ENCODE results near the gene NTF4.
"Not testable (repeated sequence)": the region's sequence is repeated elsewhere in the genome, so short reads cannot be mapped to it uniquely, and the experiment has no call there.

Gene NTF4

DNA sequence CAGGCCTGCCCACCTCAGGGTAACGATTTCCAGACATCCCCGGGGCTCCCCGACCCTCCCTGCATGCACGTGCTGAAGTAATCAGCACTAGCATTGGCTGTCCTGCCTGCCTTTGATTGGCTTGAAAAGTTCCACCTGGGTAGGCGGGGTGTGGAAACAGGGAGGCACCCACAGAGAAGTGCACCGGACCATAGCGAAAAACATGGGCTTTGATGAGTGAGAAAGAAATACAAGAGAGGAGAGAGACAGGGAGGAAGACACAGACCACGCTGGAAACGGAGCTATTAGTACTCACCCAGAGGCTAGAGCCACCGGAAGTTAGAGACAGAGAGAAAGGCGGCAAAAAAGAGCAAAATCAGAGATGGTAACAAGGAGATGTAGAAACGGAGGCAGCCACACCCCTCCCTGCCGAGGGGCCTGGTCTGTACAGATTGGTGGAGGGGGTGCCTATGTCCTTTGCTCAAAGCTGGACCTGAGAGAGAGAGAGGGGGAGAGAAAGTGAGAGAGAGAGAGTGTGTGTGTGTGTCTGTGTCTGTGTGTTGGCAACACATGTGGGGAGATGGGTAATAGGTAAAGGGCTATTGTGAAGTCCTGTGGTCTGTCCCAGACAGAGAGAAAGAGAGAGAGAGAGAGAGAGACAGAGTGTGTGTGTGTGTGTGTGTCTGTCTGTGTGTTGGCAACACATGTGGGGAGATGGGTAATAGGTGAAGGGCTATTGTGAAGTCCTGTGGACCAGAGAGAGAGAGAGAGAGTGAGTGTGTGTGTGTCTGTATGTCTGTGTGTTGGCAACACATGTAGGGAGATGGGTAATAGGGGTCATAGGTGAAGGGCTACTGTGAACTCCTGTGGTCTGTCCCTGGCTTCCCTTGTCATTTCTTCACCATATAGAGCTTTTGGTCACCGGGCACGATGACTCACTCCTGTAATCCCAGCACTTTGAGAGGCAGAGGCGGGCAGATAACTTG lies 43.4 kb downstream of the NTF4 start:
- DNase-seq (ENCODE audit: low spot score): no peak

DNA sequence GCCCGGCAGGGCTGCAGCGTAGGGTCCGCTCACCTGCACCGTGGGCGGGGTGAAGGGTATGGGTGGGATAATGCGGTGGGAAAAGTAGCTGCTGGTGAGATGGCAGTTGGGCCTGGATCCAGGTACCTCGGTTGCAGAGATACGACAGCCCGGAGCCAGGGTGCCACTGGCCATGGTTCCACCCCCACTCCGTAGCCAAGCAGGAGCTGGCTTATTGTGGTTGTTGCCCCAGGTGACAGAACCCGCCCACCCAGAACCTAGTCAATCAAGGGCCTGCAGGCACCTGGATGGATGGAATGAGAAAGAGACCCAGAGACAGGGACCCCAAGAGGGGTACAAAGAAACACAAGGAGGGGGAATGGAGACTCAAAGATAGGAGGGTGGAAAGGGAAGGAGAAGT lies 44.3 kb downstream of the NTF4 start:
- DNase-seq (ENCODE audit: low spot score): no peak

DNA sequence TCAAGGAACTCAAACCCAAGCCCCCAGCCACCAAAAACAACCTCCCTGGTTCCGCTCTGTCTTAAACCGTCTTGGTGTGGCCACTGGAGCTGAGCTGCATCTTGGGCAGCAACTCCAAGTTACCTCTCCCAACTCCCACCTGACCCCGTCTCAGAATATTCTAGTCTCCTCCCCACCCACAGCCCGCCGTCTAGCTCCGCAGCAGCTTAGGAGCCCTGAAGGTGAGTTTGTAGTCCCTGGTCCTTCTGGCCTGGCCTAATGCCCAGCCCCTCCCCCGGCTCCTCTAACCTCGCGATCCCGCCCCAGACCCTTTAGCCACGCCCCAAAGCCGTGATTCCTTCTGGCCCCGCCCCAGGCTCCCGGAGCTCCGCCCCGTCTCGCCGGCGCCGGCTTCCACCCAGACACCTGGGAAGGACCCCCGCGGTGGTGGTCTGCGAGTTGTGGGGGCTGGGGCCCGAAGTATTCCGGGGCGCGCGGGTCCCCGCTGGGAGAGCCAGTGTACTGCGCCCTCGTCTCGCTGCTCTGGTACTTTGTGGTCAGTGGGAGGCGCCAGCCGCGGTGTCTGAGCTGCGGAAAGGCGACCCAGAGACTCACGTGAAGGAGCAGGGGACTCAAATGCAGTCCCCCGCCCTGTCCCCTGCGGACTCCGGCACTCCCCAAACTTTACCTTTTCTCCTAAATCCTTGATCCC lies 45.2 kb downstream of the NTF4 start:
- DNase-seq (ENCODE audit: low spot score): no peak

DNA sequence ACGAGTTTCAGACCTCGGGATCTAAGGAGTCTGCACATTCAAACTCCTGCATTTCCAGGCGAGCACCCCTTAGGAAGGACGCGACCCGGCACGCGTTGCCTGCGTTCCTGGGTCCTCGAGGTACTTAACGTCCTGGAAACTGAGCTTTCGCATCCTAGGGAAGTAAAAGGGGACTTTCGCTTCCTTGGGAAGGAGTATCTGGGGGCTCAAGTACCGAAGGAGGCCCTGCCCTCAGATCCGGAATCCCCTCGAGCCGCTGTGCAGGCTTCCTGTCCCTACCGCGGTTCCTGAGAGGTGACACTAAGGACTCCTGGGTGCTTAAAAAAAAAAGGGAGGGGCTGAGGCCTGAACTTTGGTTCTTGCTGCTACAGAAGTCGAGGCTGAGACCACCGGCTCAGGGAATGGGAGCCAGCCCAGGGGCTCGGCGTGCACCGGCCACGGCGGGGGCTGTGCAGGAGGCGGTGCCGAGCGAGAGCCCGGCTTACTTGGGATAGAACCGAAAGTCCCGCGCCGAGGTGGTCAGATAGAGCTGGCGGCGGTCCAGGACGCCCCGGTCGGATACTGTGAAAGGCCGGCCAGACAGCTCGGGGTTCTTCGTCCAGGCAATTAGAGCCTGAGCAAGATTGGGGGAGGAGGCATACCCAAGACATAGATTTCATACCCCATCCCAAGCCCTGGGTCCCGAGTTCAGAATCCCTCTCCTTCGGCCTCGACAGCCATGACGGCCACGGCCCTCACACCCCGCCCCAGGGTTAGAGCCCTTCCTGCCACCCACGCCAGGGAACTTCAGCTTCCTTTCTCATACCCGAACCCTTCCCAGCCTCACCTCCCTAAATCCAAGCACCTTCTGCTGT lies 46.0 kb downstream of the NTF4 start:
- DNase-seq (ENCODE audit: low spot score): not testable (repeated sequence)

DNA sequence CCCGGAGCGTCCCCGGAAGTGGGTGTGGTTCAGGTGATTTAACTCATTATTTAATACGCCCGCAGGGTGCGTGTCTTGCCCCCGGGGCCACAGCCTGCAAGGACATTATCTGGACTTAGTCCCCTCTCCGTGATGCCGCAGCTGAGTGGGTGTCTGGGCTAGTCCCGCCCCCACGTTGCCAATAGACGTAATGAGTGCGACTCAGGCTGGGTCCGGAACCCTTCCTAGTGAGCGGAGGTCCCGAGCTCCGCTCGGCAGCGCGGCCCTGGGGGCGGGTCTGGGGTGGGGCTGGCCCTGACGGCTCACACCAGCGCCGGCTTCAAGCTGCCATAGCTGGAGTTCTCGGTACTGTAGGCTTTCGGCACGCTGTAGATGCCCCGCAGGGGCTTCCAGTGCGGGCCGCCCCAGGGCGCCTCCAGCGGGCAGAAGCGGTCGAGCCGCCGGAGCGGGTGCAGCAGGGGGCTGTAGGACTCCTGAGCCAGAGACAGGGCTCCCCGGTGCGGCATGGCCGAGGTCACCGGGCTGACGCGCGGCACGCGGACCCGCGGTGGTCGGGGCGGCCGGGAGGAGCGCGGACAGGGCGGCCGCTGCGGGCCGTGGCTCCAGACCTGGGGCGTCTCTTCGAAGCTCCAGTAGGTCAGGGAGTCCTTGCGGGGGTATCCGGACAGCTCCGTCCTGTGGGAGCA lies 46.8 kb downstream of the NTF4 start:
- peak; percentile 13 for DNase-seq (ENCODE audit: low spot score)

DNA sequence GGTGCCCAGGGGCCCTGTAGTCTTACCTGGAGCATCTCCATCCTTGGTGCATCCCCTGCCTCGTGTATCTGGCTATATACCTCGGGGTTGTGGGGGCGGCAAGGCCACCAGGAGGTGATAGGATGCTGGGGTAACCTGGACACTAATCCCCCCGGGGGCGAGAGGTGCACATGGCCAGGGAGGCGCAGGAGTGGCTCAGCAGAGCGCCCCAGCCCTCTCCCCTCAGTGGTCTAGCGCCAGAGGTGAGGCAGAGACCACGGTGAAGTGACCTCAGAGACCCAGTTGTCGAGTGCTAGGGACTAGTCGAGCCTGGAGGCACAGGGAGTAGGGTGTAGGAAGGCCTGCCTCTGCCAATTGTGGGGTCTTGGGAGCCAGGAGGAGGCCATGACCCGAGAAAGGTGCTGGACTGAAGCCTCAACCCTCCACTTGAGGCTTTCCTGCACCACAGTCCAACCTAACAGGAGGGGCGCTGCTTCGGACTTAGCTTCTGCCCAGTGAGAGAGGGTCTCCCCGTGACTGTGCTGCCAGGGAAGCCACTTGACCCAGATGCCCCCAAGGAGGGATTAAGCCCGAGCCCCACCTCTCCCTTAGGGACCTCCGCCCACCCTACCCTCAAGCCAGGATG lies 47.5 kb downstream of the NTF4 start, which contains the start of gene LHB:
Gene LHB (minus strand): TSS at position 51 of the 625 bp plus-strand sequence. CDS start 10 bp downstream, at position 41.
- DNase-seq (ENCODE audit: low spot score): no peak

DNA sequence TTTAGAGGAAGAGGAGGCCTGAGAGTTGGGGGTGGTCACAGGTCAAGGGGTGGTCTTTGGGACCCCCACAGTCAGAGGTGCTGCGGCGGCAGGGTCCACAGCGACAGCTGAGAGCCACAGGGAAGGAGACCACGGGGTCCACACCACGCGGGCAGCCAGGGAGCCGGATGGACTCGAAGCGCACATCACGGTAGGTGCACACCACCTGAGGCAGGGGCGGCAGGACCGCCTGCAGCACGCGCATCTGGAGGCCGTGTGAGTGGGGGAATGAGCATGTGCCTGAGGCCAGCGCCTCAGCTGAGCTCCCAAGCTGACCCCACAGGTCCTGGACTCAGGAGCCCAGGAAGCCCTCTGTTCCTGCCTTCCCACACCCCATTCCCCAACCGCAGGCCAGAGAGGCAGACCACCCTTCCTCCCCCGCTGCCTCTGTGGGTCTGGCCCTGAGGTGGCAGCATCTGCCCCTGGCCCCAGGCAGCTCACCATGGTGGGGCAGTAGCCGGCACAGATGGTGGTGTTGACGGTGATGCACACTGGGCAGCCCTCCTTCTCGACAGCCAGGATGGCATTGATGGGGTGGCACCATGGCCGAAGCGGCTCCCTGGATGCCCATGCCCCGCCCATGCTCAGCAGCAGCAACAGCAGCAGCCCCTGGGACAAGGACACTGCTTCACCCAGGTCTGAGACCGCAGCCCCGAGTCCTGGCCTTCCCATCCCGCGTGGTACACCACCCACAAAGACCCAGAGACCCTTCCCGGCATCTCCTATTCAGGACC lies 48.4 kb downstream of the NTF4 start:
- DNase-seq (ENCODE audit: low spot score): no peak

DNA sequence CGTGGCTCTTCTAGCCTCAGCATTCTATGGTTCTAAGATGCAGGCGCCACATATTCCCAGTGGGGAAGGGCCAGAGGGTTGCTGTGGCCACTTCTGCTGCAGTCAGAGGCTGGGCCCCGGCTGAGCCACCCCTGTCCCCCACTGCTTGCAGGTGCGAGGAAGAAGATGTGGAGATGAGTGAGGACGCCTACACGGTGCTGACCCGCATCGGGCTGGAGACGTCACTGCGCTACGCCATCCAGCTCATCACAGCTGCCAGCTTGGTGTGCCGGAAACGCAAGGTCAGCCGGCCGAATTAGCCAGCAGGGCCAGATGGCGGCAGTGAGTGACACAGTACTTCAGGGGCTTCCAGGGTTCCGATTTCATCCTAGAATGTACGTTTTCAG lies 49.8 kb downstream of the NTF4 start:
- no peak for DNase-seq (ENCODE audit: low spot score)

DNA sequence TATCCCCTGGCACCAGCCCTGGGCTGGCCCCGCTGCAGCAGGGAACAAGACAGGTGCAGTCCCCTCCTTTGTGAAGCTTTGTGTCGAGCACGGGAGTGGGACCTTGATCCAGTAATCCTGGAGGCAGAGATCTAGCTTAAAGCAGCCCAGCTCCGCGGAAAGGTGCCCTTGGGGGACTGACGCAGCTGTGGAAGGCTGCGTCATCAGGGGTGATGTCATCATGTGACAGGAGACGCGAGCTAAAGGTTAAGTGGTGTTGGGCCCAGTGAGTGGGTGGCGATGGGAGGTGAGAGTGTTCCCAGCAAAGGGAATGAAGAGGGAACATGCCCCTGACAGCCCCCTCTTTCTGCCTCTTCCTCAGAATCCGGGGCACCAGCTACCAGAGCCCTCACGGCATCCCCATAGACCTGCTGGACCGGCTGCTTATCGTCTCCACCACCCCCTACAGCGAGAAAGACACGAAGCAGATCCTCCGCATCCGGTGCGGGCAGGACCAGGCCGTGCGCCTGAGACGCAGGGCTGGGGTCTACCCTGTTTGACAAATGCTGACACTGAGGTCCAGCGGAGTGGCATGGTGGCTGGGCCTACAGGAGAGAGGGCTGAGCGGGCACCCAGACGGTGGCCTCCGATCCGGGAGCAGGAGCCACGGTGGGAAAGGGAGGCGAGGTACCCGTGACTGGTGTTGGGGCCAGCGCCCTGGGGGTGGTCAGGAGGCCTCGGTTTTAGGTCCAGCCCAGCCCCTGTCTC lies 50.3 kb downstream of the NTF4 start:
- DNase-seq (ENCODE audit: low spot score): no peak

DNA sequence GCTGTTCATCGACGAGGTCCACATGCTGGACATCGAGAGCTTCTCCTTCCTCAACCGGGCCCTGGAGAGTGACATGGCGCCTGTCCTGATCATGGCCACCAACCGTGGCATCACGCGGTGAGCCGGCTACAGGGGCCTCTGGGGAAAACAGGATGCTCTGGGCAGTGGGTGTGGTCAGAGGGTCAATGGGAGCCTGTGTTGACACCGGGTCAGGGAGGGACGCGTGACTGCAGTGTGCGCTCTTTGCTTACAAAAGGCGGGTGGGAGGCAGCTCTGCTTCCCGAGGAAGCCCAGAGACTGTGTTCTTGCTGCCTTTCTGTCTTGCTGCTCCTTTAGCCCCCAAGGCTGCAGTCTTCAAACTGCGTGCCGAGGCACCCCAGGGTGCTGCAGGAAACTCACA lies 53.4 kb downstream of the NTF4 start:
- DNase-seq (ENCODE audit: low spot score): no peak

All from hematopoietic multipotent progenitor cell treated with erythropoietin and hydrocortisone succinate and interleukin-3 and kit ligand, for 15 days (in vitro differentiated cells).